DMS79 treated with DMSO at 0.1 percent for 48 hours (cell line): ENCODE data around the gene SOX5.

Source experiments
- DNase-seq: peaks from one replicate; lab custom pipeline; 2025; lab: John Stamatoyannopoulos, UW

SOX5 gene

GRCh38 chr12:23484238-23484637 lies 465.2 kb downstream of the SOX5 start:
- peak; percentile 34 for DNase-seq

- DNase-seq = no peak
Observed at GRCh38 chr12:23482571-23482970, 466.9 kb downstream of the SOX5 start.
